OCI-LY7 (cell line): ENCODE results near the gene PRICKLE2. TPM values are rescaled to one million over a fixed set of nuclear protein-coding genes. Genes with fewer than 3 reads are reported as not detected.

Source experiments
- BruUV-seq: library from RNA; stranded (reverse); fragments of 400-500 nt; replicated peaks from 2 replicates; lab custom pipeline; 2021; lab: Mats Ljungman, UMichigan
- CTCF ChIA-PET: fragments of 300-600 bp; sonication (Branson Sonifier 250); formaldehyde crosslinking; loops from one replicate; lab custom pipeline; 2022; ENCODE audit warnings: antibody characterized with exemption; ENCODE audit not compliant: unreplicated experiment; lab: Charles Lee
- POLR2A ChIA-PET: fragments of 300-600 bp; sonication (Branson Sonifier 250); formaldehyde crosslinking; loops from one replicate; lab custom pipeline; 2022; ENCODE audit warnings: antibody characterized with exemption; lab: Charles Lee
- DNase-seq: peaks from one replicate; pipeline ENCODE4 v3.0.0-alpha.2; 2015; ENCODE audit warnings: low spot score
- H2AFZ ChIP-seq: fragments of 200-600 bp; sonication (generic), shearing (Covaris generic); 2 replicates; pipeline ENCODE4 v1.6.1; 2014; ENCODE audit warnings: mild to moderate bottlenecking, antibody characterized with exemption, low read length, moderate library complexity
- H3K27ac ChIP-seq: fragments of 200-600 bp; sonication (generic); 2 replicates; pipeline ENCODE4 v1.5.1; 2014; ENCODE audit warnings: mixed run types, low read depth, mild to moderate bottlenecking, moderate library complexity, low read length, inconsistent platforms; ENCODE audit not compliant: poor library complexity, severe bottlenecking
- H3K36me3 ChIP-seq: fragments of 200-600 bp; sonication (generic); 2 replicates; pipeline ENCODE4 v1.6.1; 2014; ENCODE audit warnings: mild to moderate bottlenecking, antibody characterized with exemption, low read length, moderate library complexity, mixed read lengths; ENCODE audit not compliant: insufficient read depth
- H3K4me1 ChIP-seq: fragments of 200-600 bp; sonication (generic); 2 replicates; pipeline ENCODE4 v1.5.1; 2014; ENCODE audit warnings: mild to moderate bottlenecking, low read length; ENCODE audit not compliant: insufficient read depth, poor library complexity, severe bottlenecking
- H3K4me2 ChIP-seq: fragments of 200-600 bp; sonication (generic); 2 replicates; pipeline ENCODE4 v1.6.1; 2014; ENCODE audit warnings: mild to moderate bottlenecking, low read length
- H3K4me3 ChIP-seq: fragments of 200-600 bp; sonication (generic); 2 replicates; pipeline ENCODE4 v1.5.1; 2014; ENCODE audit warnings: mild to moderate bottlenecking, low read depth, low read length; ENCODE audit not compliant: poor library complexity, severe bottlenecking
- H3K79me2 ChIP-seq: fragments of 200-600 bp; sonication (generic); 2 replicates; pipeline ENCODE4 v1.6.1; 2016; ENCODE audit warnings: low read depth, mild to moderate bottlenecking, low read length, moderate library complexity, mixed read lengths; ENCODE audit not compliant: insufficient read depth
- H3K9me2 ChIP-seq: fragments of 200-600 bp; sonication (generic); 2 replicates; pipeline ENCODE4 v1.6.1; 2016; ENCODE audit warnings: mild to moderate bottlenecking, low read length, mixed read lengths; ENCODE audit not compliant: insufficient read depth
- H3K9me3 ChIP-seq: fragments of 200-600 bp; sonication (generic); 2 replicates; pipeline ENCODE4 v1.6.1; 2014; ENCODE audit warnings: mild to moderate bottlenecking, mixed run types, low read length, mixed read lengths
- H4K20me1 ChIP-seq: fragments of 200-600 bp; sonication (generic); 2 replicates; pipeline ENCODE4 v1.6.1; 2014; ENCODE audit warnings: mild to moderate bottlenecking, antibody characterized with exemption, low read length, moderate library complexity, mixed read lengths; ENCODE audit not compliant: insufficient read depth
- CTCF ChIP-seq: fragments of 200-600 bp; sonication (generic); conservative IDR thresholded peaks from 2 replicates; pipeline ENCODE4 v1.5.1; 2014; ENCODE audit warnings: mild to moderate bottlenecking, antibody characterized with exemption, low read length, moderate library complexity, mixed read lengths
- EZH2phosphoT487 ChIP-seq: fragments of 200-600 bp; sonication (generic); IDR thresholded peaks from 2 replicates; pipeline ENCODE4 v1.6.1; 2018; ENCODE audit warnings: low read depth, borderline replicate concordance, mild to moderate bottlenecking, mixed run types, antibody characterized with exemption, low read length, moderate library complexity, mixed read lengths
- intact Hi-C: fragments of 100-400 bp; cut with micrococcal nuclease; formaldehyde crosslinking; loops from one replicate; pipeline ENCODE4 v1.10.0; 2022; ENCODE audit not compliant: unreplicated experiment
- total RNA-seq, 2 experiments: library from RNA; depleted of rRNA in 1 of 2; stranded (reverse); fragments of >200 nt in 1 of 2; shearing (Covaris generic) in 1 of 2; gene quantifications; 2 replicates each; pipeline ENCODE4 v1.2.3, GENCODE V29; 2014 to 2022

Gene PRICKLE2
- total RNA-seq, 2 experiments from 2014 or later: 2.0 to 3.9 TPM

GRCh38 chr3:64147211-64147610 is 78.1 kb downstream of the PRICKLE2 start:
- H3K4me2 ChIP-seq: no peak overlapping the region
- DNase-seq: no peak
- intact Hi-C loops: no loop called here
- H3K79me2 ChIP-seq: no peaks in the 10 kb centered on the region
- no peak overlapping the region for H3K27ac ChIP-seq
- no peaks in the 10 kb centered on the region for H4K20me1 ChIP-seq
- TF ChIP-seq CTCF: no peak
- TF ChIP-seq EZH2phosphoT487: no peak
- CTCF ChIA-PET: no interaction called here
- H3K9me3 ChIP-seq: no peaks in the 10 kb centered on the region
- H3K4me3 ChIP-seq: no peak overlapping the region
- H3K4me1 ChIP-seq: no peaks in the 10 kb centered on the region
- no TSS peak for BruUV-seq
- no peaks in the 10 kb centered on the region for H3K36me3 ChIP-seq
- POLR2A ChIA-PET: no interaction called here
- no peak overlapping the region for H2AFZ ChIP-seq
- H3K9me2 ChIP-seq: no peaks in the 10 kb centered on the region

DNA sequence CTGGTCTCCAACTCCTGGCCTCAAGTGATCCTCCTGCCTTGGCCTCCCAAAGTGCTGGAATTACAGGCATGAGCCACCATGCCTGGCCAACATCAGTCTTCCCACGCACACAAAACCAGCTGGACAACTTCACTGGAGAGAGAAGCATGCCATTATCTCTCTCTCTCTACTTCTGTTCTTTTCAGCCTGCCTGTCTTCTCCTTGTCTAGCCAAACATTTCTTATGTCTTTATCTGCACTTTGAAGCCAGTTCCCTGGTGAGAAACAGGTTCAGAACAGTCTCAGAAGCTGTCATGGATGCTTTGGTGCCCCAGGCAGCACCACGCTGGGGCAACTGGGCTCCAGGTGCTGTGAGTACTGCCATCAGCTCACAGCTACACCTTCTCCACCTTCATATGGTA is 79.8 kb downstream of the PRICKLE2 start:
- no peak for TF ChIP-seq CTCF
- no peak for TF ChIP-seq EZH2phosphoT487

GRCh38 chr3:64144241-64144900 is 80.9 kb downstream of the PRICKLE2 start:
- Histone ChIP-seq H3K27ac (no peak overlapping the region), H3K9me3 (no peaks in the 10 kb centered on the region), H3K4me2 (no peak overlapping the region), H2AFZ (no peak overlapping the region), H3K79me2 (no peaks in the 10 kb centered on the region), H3K4me1 (no peaks in the 10 kb centered on the region), H3K9me2 (no peaks in the 10 kb centered on the region), H3K4me3 (no peak overlapping the region), H3K36me3 (no peaks in the 10 kb centered on the region), H4K20me1 (no peaks in the 10 kb centered on the region)
- no peak for DNase-seq
- no TSS peak for BruUV-seq
- intact Hi-C loops: no loop called here
- TF ChIP-seq EZH2phosphoT487 (no peak), CTCF (no peak)
- CTCF ChIA-PET: no interaction called here
- POLR2A ChIA-PET: no interaction called here

More for the DNA sequence above, 79.8 kb downstream of the PRICKLE2 start:
- Histone ChIP-seq H3K36me3 (no peaks in the 10 kb centered on the region), H3K9me3 (no peaks in the 10 kb centered on the region), H3K9me2 (no peaks in the 10 kb centered on the region), H3K4me1 (no peaks in the 10 kb centered on the region), H3K79me2 (no peaks in the 10 kb centered on the region), H3K27ac (no peak overlapping the region), H3K4me3 (no peak overlapping the region), H3K4me2 (no peak overlapping the region), H4K20me1 (no peaks in the 10 kb centered on the region), H2AFZ (no peak overlapping the region)
- intact Hi-C loops: no loop called here
- POLR2A ChIA-PET: interaction anchor here (0.7 kb wide), 1 partner anchor 78 kb away, joined by 3 read pairs; no protein-coding TSS in a partner anchor
- no TSS peak for BruUV-seq
- CTCF ChIA-PET: no interaction called here
- DNase-seq: no peak
